Measurements from ENCODE around the gene CACNG5. TPM values are rescaled to one million over a fixed set of nuclear protein-coding genes. Genes with fewer than 3 reads are reported as not detected.

The CACNG5 gene
- total and polyA plus RNA-seq, 3 donors from 2014 or later: 0.55 TPM; not detected in 2

DNA sequence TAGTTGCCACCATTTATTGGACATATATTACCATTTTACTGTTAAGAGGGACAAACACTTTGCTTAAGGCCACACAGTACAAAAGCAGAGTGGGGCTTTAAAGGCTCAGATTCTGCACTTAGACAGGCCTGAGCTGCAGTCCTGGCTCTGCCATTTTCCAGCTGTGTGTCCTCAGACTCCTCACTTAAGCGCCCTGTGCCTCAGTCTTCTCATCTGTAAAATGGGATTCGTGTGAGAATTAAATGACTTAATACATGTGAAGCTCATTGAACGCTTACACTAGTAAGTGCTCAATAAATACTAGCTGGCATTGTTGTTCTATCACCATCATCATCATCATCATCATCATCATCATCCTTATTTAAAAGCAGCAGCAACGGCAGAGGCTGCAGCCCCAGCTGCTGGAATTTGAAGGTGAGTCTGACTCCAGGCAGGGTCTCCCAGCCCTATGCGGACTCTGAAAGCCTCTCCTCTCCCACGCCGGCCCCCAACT is 445 bp upstream of the CACNG5 start:
- no peak for DNase-seq
- H3K9me3 ChIP-seq: no peaks in the 10 kb centered on the region
- no peaks in the 10 kb centered on the region for H3K4me1 ChIP-seq
- H3K27ac ChIP-seq: no peak overlapping the region
- no peaks in the 10 kb centered on the region for H3K36me3 ChIP-seq (ENCODE audit: low read depth, missing control alignments)
- WGBS, 2 donors: 24 to 32% methylated on average over 7 of the region's 7 CpGs
- intact Hi-C loops (cut with DNase I; ENCODE audit: low total_unique reads): no loop called here
- H3K27me3 ChIP-seq: no peaks in the 10 kb centered on the region
- peak overlapping the region in 1 of 2 donors; percentile 38 for H3K4me3 ChIP-seq
- TF ChIP-seq POLR2A (IDR thresholded peaks at IDR 0.05): no peak
- TF ChIP-seq, protein P1, sequence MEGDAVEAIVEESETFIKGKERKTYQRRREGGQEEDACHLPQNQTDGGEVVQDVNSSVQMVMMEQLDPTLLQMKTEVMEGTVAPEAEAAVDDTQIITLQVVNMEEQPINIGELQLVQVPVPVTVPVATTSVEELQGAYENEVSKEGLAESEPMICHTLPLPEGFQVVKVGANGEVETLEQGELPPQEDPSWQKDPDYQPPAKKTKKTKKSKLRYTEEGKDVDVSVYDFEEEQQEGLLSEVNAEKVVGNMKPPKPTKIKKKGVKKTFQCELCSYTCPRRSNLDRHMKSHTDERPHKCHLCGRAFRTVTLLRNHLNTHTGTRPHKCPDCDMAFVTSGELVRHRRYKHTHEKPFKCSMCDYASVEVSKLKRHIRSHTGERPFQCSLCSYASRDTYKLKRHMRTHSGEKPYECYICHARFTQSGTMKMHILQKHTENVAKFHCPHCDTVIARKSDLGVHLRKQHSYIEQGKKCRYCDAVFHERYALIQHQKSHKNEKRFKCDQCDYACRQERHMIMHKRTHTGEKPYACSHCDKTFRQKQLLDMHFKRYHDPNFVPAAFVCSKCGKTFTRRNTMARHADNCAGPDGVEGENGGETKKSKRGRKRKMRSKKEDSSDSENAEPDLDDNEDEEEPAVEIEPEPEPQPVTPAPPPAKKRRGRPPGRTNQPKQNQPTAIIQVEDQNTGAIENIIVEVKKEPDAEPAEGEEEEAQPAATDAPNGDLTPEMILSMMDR (IDR thresholded peaks at IDR 0.05): no peak

DNA sequence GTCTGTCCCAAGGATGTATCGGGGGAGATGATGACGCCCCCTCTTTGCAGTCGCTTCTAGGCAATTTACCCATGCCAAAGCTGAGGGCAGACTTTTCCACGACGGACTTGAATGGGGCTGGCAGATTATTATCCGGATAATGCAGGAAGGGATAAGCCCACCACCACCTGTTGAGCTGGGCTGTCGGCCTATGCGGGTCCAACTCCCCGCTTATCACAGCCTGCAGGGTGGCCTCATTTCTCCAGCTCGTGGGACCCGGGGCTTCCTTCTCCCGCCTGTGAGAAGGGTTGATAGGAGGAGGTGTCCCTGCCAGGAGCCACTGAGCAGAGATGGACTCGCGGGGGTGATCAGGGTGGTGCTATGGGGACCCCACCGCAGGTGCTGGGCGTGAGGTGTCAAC is 559 bp downstream of the CACNG5 start:
- no peaks in the 10 kb centered on the region for H3K27me3 ChIP-seq

DNA sequence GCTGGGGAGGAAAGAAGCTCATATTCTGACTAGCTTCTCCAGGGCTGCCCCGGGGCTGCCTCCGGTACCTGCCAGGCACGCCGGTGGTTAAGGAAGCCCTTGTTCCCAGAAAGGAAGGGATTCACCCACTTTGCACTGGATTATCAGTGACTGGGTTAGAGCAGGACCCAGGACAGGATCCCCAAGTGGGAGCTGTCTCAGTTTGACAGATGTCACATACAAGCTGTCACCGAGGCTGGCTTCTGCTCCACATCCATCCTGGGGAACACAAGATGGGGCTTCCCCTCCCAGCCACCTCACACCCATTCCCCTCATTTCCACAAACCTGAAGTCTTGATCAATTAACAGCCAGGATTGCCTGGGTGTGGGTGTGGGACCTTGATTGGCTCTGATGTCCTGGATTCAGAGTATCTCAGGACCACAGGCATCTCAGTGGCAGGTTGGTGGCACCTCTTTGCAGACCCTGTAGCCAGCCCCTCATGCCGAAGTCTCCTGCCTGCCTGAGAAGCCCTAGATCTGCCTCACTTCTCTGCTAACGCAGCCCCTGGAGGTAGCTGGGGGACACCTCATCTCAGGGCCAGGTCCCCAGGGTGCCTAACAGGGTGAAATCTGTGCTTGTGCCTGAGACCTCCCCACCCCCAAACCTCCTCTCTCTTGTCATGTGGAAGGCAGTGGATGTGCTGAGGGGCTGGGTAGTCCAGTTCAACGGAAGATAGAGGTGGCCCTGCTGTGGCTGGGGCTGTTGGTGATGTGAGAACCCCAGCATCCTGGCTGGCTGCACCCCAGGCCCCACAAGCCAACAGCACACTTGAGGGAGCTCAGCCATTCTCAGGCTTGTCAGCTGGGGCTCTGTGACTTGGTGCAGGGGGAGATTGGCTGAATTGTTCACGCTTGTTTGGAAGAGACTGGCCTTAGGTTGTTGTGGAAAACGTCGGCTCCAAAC is 1.4 kb downstream of the CACNG5 start:
- TF ChIP-seq, protein P1 (IDR thresholded peaks at IDR 0.05): no peak
- TF ChIP-seq POLR2A (IDR thresholded peaks at IDR 0.05): no peak
- no peaks in the 10 kb centered on the region for H3K36me3 ChIP-seq (ENCODE audit: low read depth, missing control alignments)
- H3K27me3 ChIP-seq: no peaks in the 10 kb centered on the region
- H3K9me3 ChIP-seq: no peaks in the 10 kb centered on the region
- no peak for DNase-seq
- WGBS, 2 donors: 73 to 76% methylated on average over 10 to 11 of the region's 11 CpGs
- no peak overlapping the region for H3K4me3 ChIP-seq
- H3K27ac ChIP-seq: no peak overlapping the region
- intact Hi-C loops (cut with DNase I; ENCODE audit: low total_unique reads): no loop called here
- H3K4me1 ChIP-seq: no peaks in the 10 kb centered on the region

More for the DNA sequence above, 559 bp downstream of the CACNG5 start:
- Histone ChIP-seq H3K36me3 (ENCODE audit: low read depth, missing control alignments) (no peaks in the 10 kb centered on the region), H3K27ac (no peak overlapping the region), H3K9me3 (no peaks in the 10 kb centered on the region), H3K4me1 (no peaks in the 10 kb centered on the region), H3K4me3 (peak overlapping the region; percentile 38 to 43)
- TF ChIP-seq POLR2A (IDR thresholded peaks at IDR 0.05): no peak
- TF ChIP-seq, protein P1 (IDR thresholded peaks at IDR 0.05): no peak
- WGBS, 2 donors: 34 to 49% methylated on average over 11 to 16 of the region's 16 CpGs
- DNase-seq: no peak
- intact Hi-C loops (cut with DNase I; ENCODE audit: low total_unique reads): no loop called here

DNA sequence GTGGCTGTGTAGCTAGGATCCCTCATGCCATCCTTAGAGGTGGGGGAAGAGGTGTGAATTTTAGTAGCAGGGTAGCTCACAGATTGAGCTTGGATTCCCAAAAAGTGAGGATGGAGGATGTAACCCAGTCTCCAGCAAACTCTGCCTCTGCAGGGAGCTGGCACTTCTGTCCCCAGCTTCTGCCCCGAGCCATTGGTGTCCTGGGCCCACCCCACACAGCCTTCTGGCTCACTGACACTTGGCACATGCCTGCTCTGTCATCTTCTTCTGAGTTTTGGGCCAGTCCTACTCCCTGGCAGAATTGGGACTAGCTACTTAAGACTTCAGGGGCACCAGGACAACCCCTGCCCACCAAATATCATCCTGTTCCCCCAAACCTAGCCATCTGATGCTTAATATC is 2.3 kb downstream of the CACNG5 start:
- WGBS, 2 donors: 88 to 94% methylated on average over 1 of the region's 1 CpG
- H3K27ac ChIP-seq: no peak overlapping the region

More for the DNA sequence above, 2.3 kb downstream of the CACNG5 start:
- Histone ChIP-seq H3K4me1 (no peaks in the 10 kb centered on the region), H3K27me3 (no peaks in the 10 kb centered on the region), H3K36me3 (ENCODE audit: low read depth, missing control alignments) (no peaks in the 10 kb centered on the region), H3K4me3 (no peak overlapping the region), H3K9me3 (no peaks in the 10 kb centered on the region)
- no peak for DNase-seq
- intact Hi-C loops (cut with DNase I; ENCODE audit: low total_unique reads): no loop called here
- TF ChIP-seq, protein P1 (IDR thresholded peaks at IDR 0.05): no peak
- no peak for TF ChIP-seq POLR2A (IDR thresholded peaks at IDR 0.05)
